Activated B cell treated with CpG ODN at 0.5 μM for 24 hours (primary cell): ENCODE data around the gene LDLRAD4. TPM values are rescaled to one million over a fixed set of nuclear protein-coding genes. Genes with fewer than 3 reads are reported as not detected.

Source experiments
- ATAC-seq: fragments of 200-7000 bp; cut with Tn5 transposase; one replicate; pipeline ENCODE4 v1.10.0; 2021; ENCODE audit warnings: low read depth, mild to moderate bottlenecking, moderate library complexity
- CTCF ChIA-PET: fragments of 350-600 bp; sonication (Branson Sonifier 250); formaldehyde crosslinking; loops from one replicate; lab custom pipeline; 2021; ENCODE audit warnings: antibody characterized with exemption; lab: Charles Lee
- POLR2A ChIA-PET: fragments of 350-600 bp; sonication (Branson Sonifier 250); formaldehyde crosslinking; loops from one replicate; lab custom pipeline; 2021; ENCODE audit warnings: antibody characterized with exemption; lab: Charles Lee
- DNase-seq: peaks from one replicate; pipeline ENCODE4 v3.0.0; 2022
- H3K27ac Mint-ChIP-seq: one replicate; pipeline ENCODE4 v1.8.0; 2020; ENCODE audit warnings: mixed read lengths
- H3K27me3 Mint-ChIP-seq: one replicate; pipeline ENCODE4 v1.8.0; 2021; ENCODE audit warnings: mixed read lengths
- H3K36me3 Mint-ChIP-seq: one replicate; pipeline ENCODE4 v1.8.0; 2021; ENCODE audit warnings: low read depth, mixed read lengths
- H3K4me1 Mint-ChIP-seq: one replicate; pipeline ENCODE4 v1.8.0; 2021; ENCODE audit warnings: mixed read lengths
- H3K4me3 Mint-ChIP-seq: one replicate; pipeline ENCODE4 v1.8.0; 2020; ENCODE audit warnings: mild to moderate bottlenecking, mixed read lengths
- H3K9me3 Mint-ChIP-seq: one replicate; pipeline ENCODE4 v1.8.0; 2020; ENCODE audit warnings: mixed read lengths
- CTCF ChIP-seq: fragments of 200-600 bp; IDR thresholded peaks from one replicate; pipeline ENCODE4 v1.8.0; 2022; ENCODE audit warnings: antibody characterized with exemption, mild to moderate bottlenecking
- intact Hi-C: fragments of 100-400 bp; cut with micrococcal nuclease; formaldehyde crosslinking; loops from one replicate; pipeline ENCODE4 v1.15.1; 2024
- total RNA-seq: library from RNA; stranded (reverse); gene quantifications from 2 replicates; pipeline ENCODE4 v1.2.3, GENCODE V29; 2022

The LDLRAD4 gene
- total RNA-seq, 1 donor from 2014 or later, result 66.9 TPM

DNA sequence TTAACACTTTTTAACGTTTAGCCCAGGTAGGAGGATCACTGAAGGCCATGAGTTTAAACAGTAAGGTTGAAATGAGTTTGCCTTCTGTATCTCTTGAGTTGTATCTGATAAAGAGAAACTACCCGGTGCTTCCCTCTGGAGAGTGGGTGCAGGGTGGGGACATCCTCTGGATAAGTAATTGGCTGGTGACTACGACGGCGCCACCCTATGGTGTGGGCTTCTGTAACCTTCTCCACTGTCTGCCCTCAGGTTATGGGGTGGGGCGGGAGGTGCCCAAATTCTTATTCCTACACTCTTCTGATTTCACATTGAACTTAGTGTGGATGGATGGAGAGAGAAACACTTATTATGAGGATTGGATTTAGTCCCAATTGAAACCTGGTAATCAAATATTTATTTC is 68.8 kb downstream of the LDLRAD4 start:
- H3K27me3 Mint-ChIP-seq, result peaks cover 3% of the 10 kb centered on the region
- no peak overlapping the region for H3K27ac Mint-ChIP-seq
- intact Hi-C loops, result no loop called here
- POLR2A ChIA-PET, result no interaction called here
- H3K9me3 Mint-ChIP-seq, result no peaks in the 10 kb centered on the region
- CTCF ChIA-PET, result no interaction called here
- no peaks in the 10 kb centered on the region for H3K36me3 Mint-ChIP-seq
- no peaks in the 10 kb centered on the region for H3K4me1 Mint-ChIP-seq
- ATAC-seq, result no peak
- no peak for TF ChIP-seq CTCF
- DNase-seq, result no peak
- no peak overlapping the region for H3K4me3 Mint-ChIP-seq

GRCh38 chr18:13288509-13289133 is 70.1 kb downstream of the LDLRAD4 start:
- no peaks in the 10 kb centered on the region for H3K9me3 Mint-ChIP-seq
- ChIA-PET CTCF (no interaction called here), POLR2A (no interaction called here)
- no peaks in the 10 kb centered on the region for H3K4me1 Mint-ChIP-seq
- TF ChIP-seq CTCF, result no peak
- ATAC-seq (no peak), DNase-seq (no peak)
- H3K36me3 Mint-ChIP-seq, result no peaks in the 10 kb centered on the region
- no peak overlapping the region for H3K4me3 Mint-ChIP-seq
- no peak overlapping the region for H3K27ac Mint-ChIP-seq
- peaks cover 3% of the 10 kb centered on the region for H3K27me3 Mint-ChIP-seq
- intact Hi-C loops, result no loop called here

DNA sequence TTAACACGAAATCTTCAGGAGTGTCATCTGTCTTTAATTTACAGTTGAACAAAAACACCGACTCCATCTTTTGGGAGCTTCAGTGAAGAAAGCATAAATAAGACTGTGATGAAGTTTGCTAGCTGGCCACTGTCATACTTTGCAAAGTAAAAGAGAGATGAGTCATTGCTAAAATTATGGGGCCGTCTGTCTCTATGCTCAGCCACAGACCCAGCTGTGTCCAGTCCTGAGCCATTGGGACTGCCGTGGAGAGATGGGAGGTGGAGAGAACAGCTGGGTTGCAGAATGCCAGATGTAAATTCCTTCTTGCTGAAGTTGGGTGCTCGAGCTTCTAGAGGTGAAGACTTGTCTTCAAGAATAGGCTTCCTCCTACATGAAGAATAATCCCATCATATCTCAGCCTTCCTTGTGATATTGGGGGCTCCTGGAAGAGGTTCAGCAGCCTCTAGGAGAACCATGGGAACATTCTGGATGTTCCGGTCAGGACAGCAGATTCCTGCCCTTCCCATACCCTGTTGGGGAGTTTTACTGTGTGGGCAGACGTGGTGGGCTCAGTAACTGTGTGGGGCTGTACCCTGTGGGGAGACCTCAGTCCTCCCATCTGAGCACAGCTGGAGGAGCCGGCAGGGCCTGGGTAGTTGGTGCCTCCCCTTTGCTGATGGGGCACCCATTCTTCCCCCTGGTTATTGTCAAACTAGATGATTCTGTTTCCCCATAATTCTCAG is 71.1 kb downstream of the LDLRAD4 start:
- ChIA-PET POLR2A (interaction anchor here (0.7 kb wide), 1 partner anchor 18 kb away, joined by 3 read pairs; no protein-coding TSS in a partner anchor), CTCF (no interaction called here)
- no peak for ATAC-seq
- no peak for TF ChIP-seq CTCF
- Mint-ChIP-seq H3K27me3 (peaks cover 3% of the 10 kb centered on the region), H3K36me3 (no peaks in the 10 kb centered on the region), H3K27ac (no peak overlapping the region), H3K4me3 (no peak overlapping the region), H3K9me3 (no peaks in the 10 kb centered on the region), H3K4me1 (no peaks in the 10 kb centered on the region)
- intact Hi-C loops, result no loop called here
- DNase-seq, result no peak

GRCh38 chr18:13290856-13291271 is 72.3 kb downstream of the LDLRAD4 start:
- no peak for TF ChIP-seq CTCF
- ChIA-PET CTCF (no interaction called here), POLR2A (no interaction called here)
- no peak overlapping the region for H3K4me3 Mint-ChIP-seq
- intact Hi-C loops, result no loop called here
- H3K9me3 Mint-ChIP-seq, result no peaks in the 10 kb centered on the region
- no peaks in the 10 kb centered on the region for H3K27me3 Mint-ChIP-seq
- no peaks in the 10 kb centered on the region for H3K36me3 Mint-ChIP-seq
- no peak overlapping the region for H3K27ac Mint-ChIP-seq
- ATAC-seq (no peak), DNase-seq (no peak)
- no peaks in the 10 kb centered on the region for H3K4me1 Mint-ChIP-seq

GRCh38 chr18:13291299-13291698 is 72.7 kb downstream of the LDLRAD4 start:
- H3K9me3 Mint-ChIP-seq, result no peaks in the 10 kb centered on the region
- ATAC-seq, result no peak
- ChIA-PET POLR2A (no interaction called here), CTCF (no interaction called here)
- no peaks in the 10 kb centered on the region for H3K4me1 Mint-ChIP-seq
- H3K27me3 Mint-ChIP-seq, result no peaks in the 10 kb centered on the region
- intact Hi-C loops, result no loop called here
- no peak for TF ChIP-seq CTCF
- no peaks in the 10 kb centered on the region for H3K36me3 Mint-ChIP-seq
- DNase-seq, result no peak
- H3K4me3 Mint-ChIP-seq, result no peak overlapping the region
- no peak overlapping the region for H3K27ac Mint-ChIP-seq
